RWPE1 (cell line): ENCODE measurements around the gene MAGEA4.

ENCODE experiments used
- CTCF ChIA-PET: fragments of 350-600 bp; sonication (Branson Sonifier 250); formaldehyde crosslinking; extraction: SDS; loops from one replicate; lab custom pipeline; 2021; lab: Yijun Ruan, JAX
- POLR2A ChIA-PET: fragments of 400-600 bp; formaldehyde crosslinking; extraction: SDS; loops from one replicate; lab custom pipeline; 2020; ENCODE audit warnings: antibody characterized with exemption; ENCODE audit not compliant: low non-redundant PET; lab: Yijun Ruan, JAX
- DNase-seq: peaks from one replicate; pipeline ENCODE4 v3.0.0; 2012; ENCODE audit warnings: low spot score
- H3K27ac ChIP-seq: fragments of 450-650 bp; 2 replicates; pipeline ENCODE4 v1.5.1; 2017
- TF ChIP-seq, protein P1 (sequence below): fragments of 450-650 bp; conservative IDR thresholded peaks from 2 replicates; pipeline ENCODE4 v1.5.1; 2017; ENCODE audit warnings: low read depth, mild to moderate bottlenecking

MAGEA4 gene, protein sequence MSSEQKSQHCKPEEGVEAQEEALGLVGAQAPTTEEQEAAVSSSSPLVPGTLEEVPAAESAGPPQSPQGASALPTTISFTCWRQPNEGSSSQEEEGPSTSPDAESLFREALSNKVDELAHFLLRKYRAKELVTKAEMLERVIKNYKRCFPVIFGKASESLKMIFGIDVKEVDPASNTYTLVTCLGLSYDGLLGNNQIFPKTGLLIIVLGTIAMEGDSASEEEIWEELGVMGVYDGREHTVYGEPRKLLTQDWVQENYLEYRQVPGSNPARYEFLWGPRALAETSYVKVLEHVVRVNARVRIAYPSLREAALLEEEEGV

DNA sequence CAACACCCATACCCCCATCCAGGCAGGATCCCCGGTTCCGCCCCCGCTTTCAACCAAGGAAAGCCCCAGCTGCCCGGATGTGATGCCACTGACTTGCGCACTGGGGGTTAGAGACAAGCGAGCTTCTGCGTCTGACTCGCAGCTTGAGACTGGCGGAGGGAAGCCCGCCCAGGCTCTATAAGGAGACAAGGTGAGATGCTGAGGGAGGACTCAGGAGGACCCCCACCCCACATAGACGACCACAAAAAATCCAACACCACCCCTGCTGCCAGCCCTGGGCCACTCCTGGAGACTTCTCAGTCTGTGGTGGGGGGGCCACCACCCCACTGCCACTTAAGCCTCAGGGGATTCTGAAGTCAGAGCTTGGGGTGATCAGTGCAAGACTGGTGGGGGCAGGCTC is at the start of gene MAGEA4:
TSS of gene MAGEA4 (plus strand) at position 110 of the 400 bp plus-strand sequence. CDS start 10,776 bp downstream, outside the sequence.
- DNase-seq, result no peak
- ChIA-PET POLR2A (no interaction called here), CTCF (no interaction called here)
- no peak within 1 kb of the TSS for H3K27ac ChIP-seq
- TF ChIP-seq, protein P1, sequence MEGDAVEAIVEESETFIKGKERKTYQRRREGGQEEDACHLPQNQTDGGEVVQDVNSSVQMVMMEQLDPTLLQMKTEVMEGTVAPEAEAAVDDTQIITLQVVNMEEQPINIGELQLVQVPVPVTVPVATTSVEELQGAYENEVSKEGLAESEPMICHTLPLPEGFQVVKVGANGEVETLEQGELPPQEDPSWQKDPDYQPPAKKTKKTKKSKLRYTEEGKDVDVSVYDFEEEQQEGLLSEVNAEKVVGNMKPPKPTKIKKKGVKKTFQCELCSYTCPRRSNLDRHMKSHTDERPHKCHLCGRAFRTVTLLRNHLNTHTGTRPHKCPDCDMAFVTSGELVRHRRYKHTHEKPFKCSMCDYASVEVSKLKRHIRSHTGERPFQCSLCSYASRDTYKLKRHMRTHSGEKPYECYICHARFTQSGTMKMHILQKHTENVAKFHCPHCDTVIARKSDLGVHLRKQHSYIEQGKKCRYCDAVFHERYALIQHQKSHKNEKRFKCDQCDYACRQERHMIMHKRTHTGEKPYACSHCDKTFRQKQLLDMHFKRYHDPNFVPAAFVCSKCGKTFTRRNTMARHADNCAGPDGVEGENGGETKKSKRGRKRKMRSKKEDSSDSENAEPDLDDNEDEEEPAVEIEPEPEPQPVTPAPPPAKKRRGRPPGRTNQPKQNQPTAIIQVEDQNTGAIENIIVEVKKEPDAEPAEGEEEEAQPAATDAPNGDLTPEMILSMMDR, result no peak

- POLR2A ChIA-PET, result no interaction called here
- DNase-seq, result peak; percentile 55
- TF ChIP-seq, protein P1, result no peak
- CTCF ChIA-PET, result no interaction called here
- peak overlapping the region; percentile 65 for H3K27ac ChIP-seq
Observed at GRCh38 chrX:151870602-151871001, 42.1 kb upstream of the MAGEA4 start.

- TF ChIP-seq, protein P1, result no peak
- ChIA-PET CTCF (interaction anchor here (0.5 kb wide), 1 partner anchor 83 kb away, joined by 3 read pairs; no protein-coding TSS in a partner anchor), POLR2A (no interaction called here)
- peak overlapping the region; percentile 65 for H3K27ac ChIP-seq
- peak; percentile 70 for DNase-seq
Observed at GRCh38 chrX:151871244-151871643, 41.4 kb upstream of the MAGEA4 start.

- H3K27ac ChIP-seq, result no peak overlapping the region
- CTCF ChIA-PET, result interaction anchor here (0.5 kb wide), 1 partner anchor 19 kb away, joined by 3 read pairs; no protein-coding TSS in a partner anchor
- POLR2A ChIA-PET, result no interaction called here
- no peak for DNase-seq
- TF ChIP-seq, protein P1, result no peak
Observed at GRCh38 chrX:151873096-151873495, 39.6 kb upstream of the MAGEA4 start.

GRCh38 chrX:151875270-151876026 is 37.2 kb upstream of the MAGEA4 start:
- TF ChIP-seq, protein P1, result no peak
- ChIA-PET POLR2A (no interaction called here), CTCF (interaction anchor here (0.6 kb wide), 1 partner anchor 380 kb away, joined by 4 read pairs; no protein-coding TSS in a partner anchor)
- no peak for DNase-seq
- H3K27ac ChIP-seq, result peak overlapping the region; percentile 33; the same call in 1 of the 2 replicates

DNA sequence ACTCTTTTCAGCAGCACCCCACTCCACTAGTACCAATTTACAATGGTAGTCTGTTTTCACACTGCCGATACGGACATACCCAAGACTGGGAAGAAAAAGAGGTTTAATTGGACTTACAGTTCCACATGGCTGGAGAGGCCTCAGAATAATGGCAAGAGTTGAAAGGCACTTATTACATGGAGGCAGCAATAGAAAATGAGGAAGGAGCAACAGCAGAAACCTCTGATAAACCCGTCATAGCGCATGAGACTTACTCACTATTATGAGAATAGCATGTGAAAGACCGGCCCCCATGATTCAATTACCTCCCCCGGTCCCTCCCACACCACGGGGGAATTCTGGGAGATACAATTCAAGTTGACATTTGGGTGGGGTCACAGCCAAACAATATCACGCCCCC is 34.1 kb upstream of the MAGEA4 start:
- ChIA-PET CTCF (no interaction called here), POLR2A (no interaction called here)
- TF ChIP-seq, protein P1, result no peak
- H3K27ac ChIP-seq, result no peak overlapping the region
- no peak for DNase-seq
